ENCODE results near the gene ZNF274.

Gene ZNF274

GRCh38 chr19:58261600-58261967 lies 78.7 kb downstream of the ZNF274 start:
- H3K4me3 ChIP-seq (ENCODE audit: low read length), result no peak overlapping the region
- DNase-seq (ENCODE audit: low read depth), result no peak
- no peak for TF ChIP-seq CTCF (conservative IDR thresholded peaks at IDR 0.05; ENCODE audit: low read depth, low read length)

GRCh38 chr19:58261968-58262921 lies 79.4 kb downstream of the ZNF274 start:
- no peak overlapping the region for H3K4me3 ChIP-seq (ENCODE audit: low read length)
- TF ChIP-seq CTCF (conservative IDR thresholded peaks at IDR 0.05; ENCODE audit: low read depth, low read length), result no peak
- DNase-seq (ENCODE audit: low read depth), result no peak

- H3K4me3 ChIP-seq (ENCODE audit: low read length), result no peak overlapping the region
- no peak for TF ChIP-seq CTCF (conservative IDR thresholded peaks at IDR 0.05; ENCODE audit: low read depth, low read length)
- DNase-seq (ENCODE audit: low read depth), result no peak
These were observed 80.0 kb downstream of the ZNF274 start for GRCh38 chr19:58262922-58263296.

Measured in retinal pigment epithelial cell (primary cell).